K562 (cell line): ENCODE measurements around the gene SDC3.

Source experiments
- SP2 ChIP-seq: IDR thresholded peaks from 2 replicates; pipeline ENCODE4 v1.6.1; 2011; ENCODE audit warnings: mild to moderate bottlenecking, low read depth, low read length, moderate library complexity; ENCODE audit not compliant: poor library complexity, severe bottlenecking; ENCODE audit errors: extremely low read depth
- STAT5B ChIP-seq: fragments of 250-450 bp; sonication (Bioruptor Pico); IDR thresholded peaks from 2 replicates; pipeline ENCODE4 v1.8.0; 2021; ENCODE audit warnings: mild to moderate bottlenecking, inconsistent platforms
- ZBTB40 ChIP-seq, 2 experiments: fragments of 450-650 bp in 1 of 2; sonication (generic) in 1 of 2; formaldehyde crosslinking in 1 of 2; IDR thresholded peaks; 2 replicates each; pipeline versions ENCODE4 v1.7.1 to v1.9.0; 2016 to 2022; ENCODE audit warnings: inconsistent platforms in 1 of 2, mild to moderate bottlenecking in 1 of 2, missing genetic modification reagents in 1 of 2
- ZNF184 ChIP-seq: sonication (generic); formaldehyde crosslinking; IDR thresholded peaks from 2 replicates; pipeline ENCODE4 v1.5.0; 2020; ENCODE audit warnings: missing genetic modification reagents
- TF ChIP-seq, protein P1 (sequence below), 2 experiments: IDR thresholded peaks; 2 replicates each; pipeline ENCODE4 v1.6.1; 2012; ENCODE audit warnings: improper control_type of control experiment in 2 of 2, low read depth in 2 of 2, low read length in 2 of 2, borderline replicate concordance in 1 of 2

GRCh38 chr1:30901798-30902581 is 6.6 kb downstream of the SDC3 start:
- TF ChIP-seq STAT5B (CRISPR knock-in tag) (no peak), ZBTB40 (IDR thresholded peaks at IDR 0.05) (no peak), ZBTB40 (CRISPR knock-in tag; IDR thresholded peaks at IDR 0.05) (no peak), ZNF184 (CRISPR knock-in tag) (no peak), SP2 (no peak)
- TF ChIP-seq, protein P1, sequence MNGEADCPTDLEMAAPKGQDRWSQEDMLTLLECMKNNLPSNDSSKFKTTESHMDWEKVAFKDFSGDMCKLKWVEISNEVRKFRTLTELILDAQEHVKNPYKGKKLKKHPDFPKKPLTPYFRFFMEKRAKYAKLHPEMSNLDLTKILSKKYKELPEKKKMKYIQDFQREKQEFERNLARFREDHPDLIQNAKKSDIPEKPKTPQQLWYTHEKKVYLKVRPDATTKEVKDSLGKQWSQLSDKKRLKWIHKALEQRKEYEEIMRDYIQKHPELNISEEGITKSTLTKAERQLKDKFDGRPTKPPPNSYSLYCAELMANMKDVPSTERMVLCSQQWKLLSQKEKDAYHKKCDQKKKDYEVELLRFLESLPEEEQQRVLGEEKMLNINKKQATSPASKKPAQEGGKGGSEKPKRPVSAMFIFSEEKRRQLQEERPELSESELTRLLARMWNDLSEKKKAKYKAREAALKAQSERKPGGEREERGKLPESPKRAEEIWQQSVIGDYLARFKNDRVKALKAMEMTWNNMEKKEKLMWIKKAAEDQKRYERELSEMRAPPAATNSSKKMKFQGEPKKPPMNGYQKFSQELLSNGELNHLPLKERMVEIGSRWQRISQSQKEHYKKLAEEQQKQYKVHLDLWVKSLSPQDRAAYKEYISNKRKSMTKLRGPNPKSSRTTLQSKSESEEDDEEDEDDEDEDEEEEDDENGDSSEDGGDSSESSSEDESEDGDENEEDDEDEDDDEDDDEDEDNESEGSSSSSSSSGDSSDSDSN (IDR thresholded peaks at IDR 0.05; ENCODE audit: borderline replicate concordance in 1 of 2, low read depth in 2 of 2, low read length in 2 of 2) = no peak
